HS-5 (cell line): ENCODE data around the gene KIAA0753.
A peak's percentile ranks its signal among the peaks of the same experiment; 100 is the strongest.
"Not testable (repeated sequence)": the region's sequence is repeated elsewhere in the genome, so short reads cannot be mapped to it uniquely, and the experiment has no call there.

ENCODE experiments used
- DNase-seq: peaks from one replicate; pipeline ENCODE4 v3.0.0-alpha.2; 2012; ENCODE audit warnings: low read depth

KIAA0753 gene

GRCh38 chr17:6596941-6597340 lies 43.6 kb downstream of the KIAA0753 start:
- no peak for DNase-seq

- no peak for DNase-seq
Observed at GRCh38 chr17:6596511-6596910, 44.0 kb downstream of the KIAA0753 start.

GRCh38 chr17:6596081-6596480 lies 44.4 kb downstream of the KIAA0753 start:
- DNase-seq = no peak

GRCh38 chr17:6593371-6593770 lies 47.1 kb downstream of the KIAA0753 start:
- DNase-seq = not testable (repeated sequence)

GRCh38 chr17:6592173-6592572 lies 48.3 kb downstream of the KIAA0753 start:
- DNase-seq = no peak

- DNase-seq = peak; percentile 55
Observed at GRCh38 chr17:6591599-6592158, 48.8 kb downstream of the KIAA0753 start.

GRCh38 chr17:6589266-6589946 lies 51.1 kb downstream of the KIAA0753 start:
- DNase-seq = no peak

GRCh38 chr17:6588165-6588564 lies 52.3 kb downstream of the KIAA0753 start:
- no peak for DNase-seq

GRCh38 chr17:6587310-6587709 lies 53.2 kb downstream of the KIAA0753 start:
- no peak for DNase-seq

GRCh38 chr17:6583411-6583810 lies 57.1 kb downstream of the KIAA0753 start:
- no peak for DNase-seq

- DNase-seq = no peak
Observed at GRCh38 chr17:6580625-6581024, 59.9 kb downstream of the KIAA0753 start.

GRCh38 chr17:6578491-6578890 lies 62.0 kb downstream of the KIAA0753 start:
- DNase-seq = no peak

- no peak for DNase-seq
Observed at GRCh38 chr17:6577686-6578263, 62.7 kb downstream of the KIAA0753 start.

GRCh38 chr17:6576038-6576785 lies 64.3 kb downstream of the KIAA0753 start:
- DNase-seq = no peak

- DNase-seq = no peak
Observed at GRCh38 chr17:6575596-6575988, 64.9 kb downstream of the KIAA0753 start.

- DNase-seq = no peak
Observed at GRCh38 chr17:6574687-6575595, 65.6 kb downstream of the KIAA0753 start.

- DNase-seq = no peak
Observed at GRCh38 chr17:6573982-6574686, 66.4 kb downstream of the KIAA0753 start.

GRCh38 chr17:6573495-6573894 lies 67.0 kb downstream of the KIAA0753 start:
- not testable (repeated sequence) for DNase-seq

- DNase-seq = no peak
Observed at GRCh38 chr17:6572972-6573370, 67.5 kb downstream of the KIAA0753 start.

- no peak for DNase-seq
Observed at GRCh38 chr17:6571452-6571781, 69.1 kb downstream of the KIAA0753 start.

- no peak for DNase-seq
Observed at GRCh38 chr17:6570731-6571451, 69.6 kb downstream of the KIAA0753 start.
